ENCODE measurements around the gene ROCK1. TPM values are rescaled to one million over a fixed set of nuclear protein-coding genes. Genes with fewer than 3 reads are reported as not detected.
A peak's percentile ranks its signal among the peaks of the same experiment; 100 is the strongest.

Gene ROCK1
- 10 to 100 TPM; 17.6 to 58.2 (median 24.8) TPM for total RNA-seq

DNA sequence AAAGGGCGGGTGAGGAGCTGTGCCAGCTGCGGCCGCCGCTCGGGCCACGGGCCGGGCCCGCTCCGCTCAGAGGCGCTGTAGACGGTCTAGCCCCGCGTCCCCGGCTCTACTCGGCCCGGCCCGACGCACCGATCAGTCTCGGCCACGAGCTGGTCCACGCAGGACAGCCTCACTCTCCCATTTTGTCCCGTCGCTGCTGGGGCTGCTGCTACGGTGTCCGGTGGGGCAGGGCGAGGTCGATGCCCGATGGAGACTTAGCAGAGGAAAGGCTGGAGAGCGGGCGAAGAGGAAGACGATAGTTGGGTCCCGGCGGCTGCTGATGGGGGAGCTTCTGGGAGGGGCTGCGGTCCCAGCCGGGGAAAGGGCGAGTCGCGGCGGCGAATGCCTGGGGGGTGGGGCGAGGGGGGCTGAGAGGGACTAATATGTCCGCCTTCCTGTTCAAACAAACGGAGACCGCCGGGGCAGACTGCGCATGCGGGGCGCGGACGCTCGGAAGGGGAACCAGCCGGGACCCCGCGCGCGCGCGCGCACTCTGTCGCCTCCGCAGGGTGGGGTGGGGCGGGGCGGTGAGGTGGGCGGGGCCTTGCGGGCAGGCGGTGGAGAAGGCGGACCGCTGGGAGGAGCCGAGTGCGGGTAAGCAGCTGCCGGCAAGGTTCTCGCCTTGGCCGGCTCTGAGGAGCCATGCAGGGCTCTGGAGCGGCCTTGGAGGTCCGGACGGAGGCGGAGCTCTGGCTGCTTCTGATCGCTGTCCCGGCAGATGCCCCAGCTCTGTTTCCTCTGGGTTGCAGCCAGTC is at the start of gene ROCK1:
ROCK1 (minus strand) TSS at position 468 of the 794 bp plus-strand sequence. CDS start 903 bp downstream, outside the sequence.
- WGBS, 2 donors = 0% methylated on average over 4 to 26 of the region's 80 CpGs
- DNase-seq = peak; percentile 89
- H3K9me3 ChIP-seq = no peaks in the 10 kb centered on the region
- H3K27ac ChIP-seq = peak within 1 kb of the TSS; percentile 95 to 99 (median 96)
- intact Hi-C loops (cut with DNase I) = no loop called here
- H3K27me3 ChIP-seq = no peaks in the 10 kb centered on the region
- H3K36me3 ChIP-seq = no peaks in the 10 kb centered on the region
- H3K4me3 ChIP-seq = peak within 1 kb of the TSS; percentile 85 to 97 (median 93)
- peak in 2 of 4 donors; percentile 80 for TF ChIP-seq POLR2A (IDR thresholded peaks at IDR 0.05)
- TF ChIP-seq, protein P1, sequence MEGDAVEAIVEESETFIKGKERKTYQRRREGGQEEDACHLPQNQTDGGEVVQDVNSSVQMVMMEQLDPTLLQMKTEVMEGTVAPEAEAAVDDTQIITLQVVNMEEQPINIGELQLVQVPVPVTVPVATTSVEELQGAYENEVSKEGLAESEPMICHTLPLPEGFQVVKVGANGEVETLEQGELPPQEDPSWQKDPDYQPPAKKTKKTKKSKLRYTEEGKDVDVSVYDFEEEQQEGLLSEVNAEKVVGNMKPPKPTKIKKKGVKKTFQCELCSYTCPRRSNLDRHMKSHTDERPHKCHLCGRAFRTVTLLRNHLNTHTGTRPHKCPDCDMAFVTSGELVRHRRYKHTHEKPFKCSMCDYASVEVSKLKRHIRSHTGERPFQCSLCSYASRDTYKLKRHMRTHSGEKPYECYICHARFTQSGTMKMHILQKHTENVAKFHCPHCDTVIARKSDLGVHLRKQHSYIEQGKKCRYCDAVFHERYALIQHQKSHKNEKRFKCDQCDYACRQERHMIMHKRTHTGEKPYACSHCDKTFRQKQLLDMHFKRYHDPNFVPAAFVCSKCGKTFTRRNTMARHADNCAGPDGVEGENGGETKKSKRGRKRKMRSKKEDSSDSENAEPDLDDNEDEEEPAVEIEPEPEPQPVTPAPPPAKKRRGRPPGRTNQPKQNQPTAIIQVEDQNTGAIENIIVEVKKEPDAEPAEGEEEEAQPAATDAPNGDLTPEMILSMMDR (IDR thresholded peaks at IDR 0.05) = no peak
- H3K4me1 ChIP-seq = peaks cover 3 to 54% (median 13%) of the 10 kb centered on the region in 3 donors

DNA sequence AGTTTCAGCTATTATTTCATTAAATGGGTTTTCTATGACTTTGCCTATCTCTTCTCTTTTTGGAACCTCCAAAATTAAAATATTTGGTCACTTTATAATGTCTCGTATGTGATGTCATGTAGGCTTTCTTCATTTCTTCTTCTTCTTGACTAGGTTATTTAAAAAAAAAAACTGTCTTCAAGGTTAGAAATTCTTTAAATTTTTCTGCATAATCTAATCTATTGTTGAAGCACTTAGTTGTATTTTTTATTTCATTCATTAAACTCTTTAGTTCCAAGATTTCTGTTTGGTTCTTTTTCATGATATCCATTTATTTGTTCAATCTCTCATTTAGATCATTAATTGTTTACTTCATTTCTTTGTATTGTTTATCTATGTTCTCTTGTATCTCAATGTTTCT is 43.8 kb upstream of the ROCK1 start:
- no peak overlapping the region for H3K4me3 ChIP-seq
- H3K36me3 ChIP-seq = no peaks in the 10 kb centered on the region
- no peaks in the 10 kb centered on the region for H3K27me3 ChIP-seq
- no peak for DNase-seq
- WGBS, 2 donors = 79 to 96% methylated on average over 1 of the region's 1 CpG
- H3K27ac ChIP-seq = no peak overlapping the region
- no peak for TF ChIP-seq POLR2A (IDR thresholded peaks at IDR 0.05)
- TF ChIP-seq, protein P1 (IDR thresholded peaks at IDR 0.05) = no peak
- peaks cover 0 to 15% (median 6%) of the 10 kb centered on the region in 3 donors for H3K9me3 ChIP-seq
- intact Hi-C loops (cut with DNase I) = no loop called here
- no peaks in the 10 kb centered on the region for H3K4me1 ChIP-seq

DNA sequence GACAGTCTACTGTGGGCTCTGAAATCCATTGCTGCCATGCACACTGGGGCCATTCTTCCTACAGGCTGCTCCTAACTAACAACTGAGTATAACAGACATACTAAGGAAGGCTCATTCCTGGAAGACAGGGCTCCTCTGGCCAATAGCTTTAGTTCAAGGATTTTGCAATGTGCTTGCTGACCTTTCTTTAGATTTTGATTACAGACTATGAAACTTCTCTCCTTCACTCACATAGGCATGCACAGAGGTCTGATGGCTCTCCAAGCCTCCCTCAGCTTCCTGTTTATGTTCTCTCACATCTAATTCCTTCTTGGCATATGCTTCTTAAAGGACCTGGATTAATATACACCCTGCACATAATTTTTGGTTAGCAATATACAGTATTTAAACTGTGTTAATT is 34.4 kb upstream of the ROCK1 start:
- DNase-seq = no peak
- intact Hi-C loops (cut with DNase I) = no loop called here
- TF ChIP-seq, protein P1 (IDR thresholded peaks at IDR 0.05) = no peak
- no peak for TF ChIP-seq POLR2A (IDR thresholded peaks at IDR 0.05)

DNA sequence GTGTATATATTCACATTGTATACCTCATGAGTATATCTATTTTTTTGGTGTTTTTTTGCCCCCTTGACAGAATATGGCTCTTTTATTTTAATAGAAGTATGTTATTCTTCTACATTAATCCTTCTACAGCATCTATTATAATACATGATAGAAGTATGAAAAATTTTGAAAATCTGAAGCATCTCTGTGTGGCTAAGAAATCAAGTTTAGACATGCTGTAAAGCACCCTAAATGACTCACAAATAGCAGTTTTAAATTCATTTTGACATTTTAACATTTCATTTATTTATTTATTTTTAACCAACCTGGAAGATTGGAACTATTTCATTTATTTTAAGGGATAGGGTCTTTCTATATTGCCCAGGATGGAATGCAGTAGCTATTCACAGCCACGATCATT is 33.8 kb upstream of the ROCK1 start:
- DNase-seq = no peak
- no peaks in the 10 kb centered on the region for H3K9me3 ChIP-seq

More for the DNA sequence above, 34.4 kb upstream of the ROCK1 start:
- H3K27ac ChIP-seq = no peak overlapping the region
- H3K4me3 ChIP-seq = no peak overlapping the region
- no peaks in the 10 kb centered on the region for H3K36me3 ChIP-seq
- no peaks in the 10 kb centered on the region for H3K9me3 ChIP-seq
- H3K27me3 ChIP-seq = no peaks in the 10 kb centered on the region
- no peaks in the 10 kb centered on the region for H3K4me1 ChIP-seq

More for the DNA sequence above, 33.8 kb upstream of the ROCK1 start:
- Histone ChIP-seq H3K4me1 (no peaks in the 10 kb centered on the region), H3K4me3 (no peak overlapping the region), H3K27me3 (no peaks in the 10 kb centered on the region), H3K27ac (no peak overlapping the region), H3K36me3 (no peaks in the 10 kb centered on the region)
- TF ChIP-seq, protein P1 (IDR thresholded peaks at IDR 0.05) = no peak
- no peak for TF ChIP-seq POLR2A (IDR thresholded peaks at IDR 0.05)
- WGBS, 2 donors = 65 to 74% methylated on average over 1 of the region's 1 CpG
- intact Hi-C loops (cut with DNase I) = no loop called here
